HepG2 (cell line): ENCODE results near the gene TMEM63C.

Source experiments
- ATF7-NPFF ChIP-seq: sonication (generic); formaldehyde crosslinking; IDR thresholded peaks from 2 replicates; pipeline ENCODE4 v1.8.1; 2023; ENCODE audit warnings: mild to moderate bottlenecking, low read depth, missing genetic modification reagents, moderate library complexity
- CTCF ChIP-seq: sonication (generic); formaldehyde crosslinking; IDR thresholded peaks from 2 replicates; pipeline ENCODE4 v1.5.0; 2020; ENCODE audit warnings: mild to moderate bottlenecking, missing genetic modification reagents, moderate library complexity
- EP300 ChIP-seq, 3 experiments: sonication (generic) in 1 of 3; formaldehyde crosslinking in 1 of 3; IDR thresholded peaks; 2 replicates each; pipeline versions ENCODE4 v1.5.1 to v1.6.1; 2011 to 2020; ENCODE audit warnings: low read depth in 2 of 3, low read length in 2 of 3, borderline replicate concordance in 1 of 3, improper control_type of control experiment in 1 of 3, mild to moderate bottlenecking in 1 of 3, missing genetic modification reagents in 1 of 3, moderate library complexity in 1 of 3
- FOXP1 ChIP-seq, 2 experiments: fragments of 450-650 bp in 1 of 2; IDR thresholded peaks; 2 replicates each; pipeline ENCODE4 v1.6.1; 2017 to 2018; ENCODE audit warnings: antibody characterized with exemption in 1 of 2
- KLF13 ChIP-seq: sonication (generic); formaldehyde crosslinking; IDR thresholded peaks from 2 replicates; pipeline ENCODE4 v1.4.0; 2020; ENCODE audit warnings: mild to moderate bottlenecking, missing genetic modification reagents
- MAFF ChIP-seq: IDR thresholded peaks from 2 replicates; pipeline ENCODE4 v1.6.1; 2011; ENCODE audit warnings: low read depth, low read length, improper control_type of control experiment
- NCOR1 ChIP-seq: fragments of 200-600 bp; sonication (generic); IDR thresholded peaks from 2 replicates; pipeline ENCODE4 v1.7.0; 2017; ENCODE audit warnings: antibody characterized with exemption, low read length, borderline replicate concordance
- POLR2A ChIP-seq, 2 experiments: IDR thresholded peaks; 2 replicates each; pipeline ENCODE4 v1.6.1; 2011; ENCODE audit warnings: low read depth in 2 of 2, low read length in 2 of 2, mild to moderate bottlenecking in 1 of 2, moderate library complexity in 1 of 2; ENCODE audit not compliant: insufficient read depth in 1 of 2
- POLR2AphosphoS5 ChIP-seq: IDR thresholded peaks from 2 replicates; pipeline ENCODE4 v1.6.1; 2012; ENCODE audit warnings: low read depth, low read length
- ZNF383 ChIP-seq: sonication (generic); formaldehyde crosslinking; IDR thresholded peaks from 2 replicates; pipeline ENCODE4 v1.4.0; 2020; ENCODE audit warnings: missing genetic modification reagents, mild to moderate bottlenecking, borderline replicate concordance

GRCh38 chr14:77253333-77254190 lies 72.0 kb downstream of the TMEM63C start:
- TF ChIP-seq POLR2AphosphoS5 (no peak), NCOR1 (no peak), ZNF383 (CRISPR knock-in tag) (no peak), POLR2A (IDR thresholded peaks at IDR 0.05; ENCODE audit: insufficient read depth in 1 of 2, low read depth in 2 of 2, low read length in 2 of 2) (no peak), KLF13 (CRISPR knock-in tag) (no peak), EP300 (IDR thresholded peaks at IDR 0.05; ENCODE audit: low read depth in 2 of 2, low read length in 2 of 2) (no peak), EP300 (CRISPR knock-in tag; IDR thresholded peaks at IDR 0.05; ENCODE audit: borderline replicate concordance) (no peak), FOXP1 (IDR thresholded peaks at IDR 0.05) (no peak), FOXP1 (CRISPR knock-in tag; IDR thresholded peaks at IDR 0.05) (no peak), ATF7-NPFF (CRISPR knock-in tag) (no peak), MAFF (no peak), CTCF (no peak)
